DMS114 treated with DMSO at 0.1 percent for 48 hours (cell line): ENCODE results near the gene CATSPER3.

Experiments used
- DNase-seq: peaks from one replicate; lab custom pipeline; 2025; ENCODE audit not compliant: unreplicated experiment; lab: John Stamatoyannopoulos, UW

The CATSPER3 gene

GRCh38 chr5:134967607-134968006, at the start of gene CATSPER3:
CATSPER3 (plus strand) TSS chr5:134967907; CDS start chr5:134967992, 85 bp downstream.
- DNase-seq: no peak

GRCh38 chr5:134918861-134919260, 48.8 kb upstream of the CATSPER3 start:
- no peak for DNase-seq

DNA sequence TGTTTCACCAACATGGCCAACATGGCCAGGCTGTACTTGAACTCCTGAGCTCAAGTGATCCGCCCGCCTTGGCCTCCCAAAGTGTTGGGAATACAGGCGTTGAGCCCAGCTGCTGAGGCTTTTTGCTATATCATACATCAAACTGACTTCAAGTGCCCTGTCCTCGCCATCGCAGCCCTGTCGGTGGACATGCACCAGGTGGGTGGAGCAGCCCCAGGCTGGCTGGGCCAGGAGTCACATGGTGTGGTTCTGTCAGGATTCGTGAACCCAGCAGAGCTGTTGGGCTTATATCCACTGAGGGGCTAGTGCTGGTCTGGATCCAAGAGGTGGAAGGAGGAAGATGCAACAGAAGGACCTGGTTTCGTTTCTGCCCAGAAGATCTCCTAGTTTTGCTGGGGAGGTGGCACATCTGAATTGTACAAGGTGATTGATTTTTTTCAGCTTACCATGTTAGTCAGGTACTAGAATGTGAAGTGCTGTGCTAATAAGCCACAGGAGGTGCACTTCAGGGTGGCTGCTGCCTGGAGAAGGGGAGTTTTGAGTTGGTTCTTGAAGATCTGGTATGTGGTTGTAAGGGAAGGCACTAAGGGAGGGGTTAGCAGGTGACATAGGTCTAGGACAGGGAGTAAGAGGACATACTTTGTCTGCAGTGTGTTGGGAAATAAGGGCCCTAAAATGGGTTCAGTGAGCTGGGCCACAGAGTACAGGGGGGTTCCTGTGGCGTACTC, 46.7 kb upstream of the CATSPER3 start:
- no peak for DNase-seq

- no peak for DNase-seq
These were observed 35.2 kb upstream of the CATSPER3 start for GRCh38 chr5:134932508-134932907.

GRCh38 chr5:134934202-134934601, 33.5 kb upstream of the CATSPER3 start:
- no peak for DNase-seq

GRCh38 chr5:134935711-134936602, 31.8 kb upstream of the CATSPER3 start:
- no peak for DNase-seq

DNA sequence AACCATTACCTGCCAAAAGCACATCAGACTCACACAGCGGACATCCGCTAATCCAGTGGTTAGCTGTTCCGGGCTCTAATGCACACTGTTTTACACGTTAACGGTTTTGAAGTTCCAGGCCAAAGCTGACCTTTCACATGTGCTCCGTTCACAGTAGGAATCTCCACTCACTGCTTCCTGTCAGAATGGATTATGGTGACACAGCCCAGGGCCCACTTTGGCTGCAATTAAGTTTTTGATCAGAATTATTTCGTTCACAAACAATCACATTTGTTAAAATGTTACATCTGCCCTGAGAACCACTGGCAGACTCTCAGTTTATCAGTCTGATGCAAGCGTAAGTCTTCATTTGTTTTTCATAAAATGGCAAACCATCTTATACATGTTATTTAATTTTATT, 30.2 kb upstream of the CATSPER3 start:
- DNase-seq: no peak

- DNase-seq: no peak
These were observed 29.7 kb upstream of the CATSPER3 start for GRCh38 chr5:134938030-134938429.

DNA sequence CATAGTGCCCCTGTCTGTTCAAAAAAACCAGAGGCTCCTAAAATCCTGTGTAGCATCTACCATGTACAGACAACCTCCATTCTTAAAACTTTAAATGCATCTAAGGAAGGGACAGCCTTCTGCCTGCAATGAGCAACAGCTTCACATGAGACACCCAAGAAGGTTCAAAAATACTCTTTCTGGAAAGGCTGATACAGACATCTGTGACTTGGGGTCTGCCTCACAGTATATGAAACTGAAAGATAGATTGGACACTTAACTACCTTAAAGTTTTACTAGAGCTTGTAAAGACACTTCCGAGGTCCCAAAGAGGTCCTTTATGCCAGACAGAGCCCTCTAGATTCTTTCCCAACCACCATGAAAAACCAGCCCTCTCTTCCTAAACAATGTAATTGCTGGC, 28.2 kb upstream of the CATSPER3 start:
- no peak for DNase-seq

GRCh38 chr5:134943547-134943946, 24.2 kb upstream of the CATSPER3 start:
- DNase-seq: no peak

- DNase-seq: no peak
These were observed 23.1 kb upstream of the CATSPER3 start for GRCh38 chr5:134944630-134945029.

GRCh38 chr5:134945041-134945440, 22.7 kb upstream of the CATSPER3 start:
- DNase-seq: no peak

GRCh38 chr5:134948911-134949310, 18.8 kb upstream of the CATSPER3 start:
- DNase-seq: no peak

GRCh38 chr5:134949316-134949715, 18.4 kb upstream of the CATSPER3 start:
- DNase-seq: no peak

DNA sequence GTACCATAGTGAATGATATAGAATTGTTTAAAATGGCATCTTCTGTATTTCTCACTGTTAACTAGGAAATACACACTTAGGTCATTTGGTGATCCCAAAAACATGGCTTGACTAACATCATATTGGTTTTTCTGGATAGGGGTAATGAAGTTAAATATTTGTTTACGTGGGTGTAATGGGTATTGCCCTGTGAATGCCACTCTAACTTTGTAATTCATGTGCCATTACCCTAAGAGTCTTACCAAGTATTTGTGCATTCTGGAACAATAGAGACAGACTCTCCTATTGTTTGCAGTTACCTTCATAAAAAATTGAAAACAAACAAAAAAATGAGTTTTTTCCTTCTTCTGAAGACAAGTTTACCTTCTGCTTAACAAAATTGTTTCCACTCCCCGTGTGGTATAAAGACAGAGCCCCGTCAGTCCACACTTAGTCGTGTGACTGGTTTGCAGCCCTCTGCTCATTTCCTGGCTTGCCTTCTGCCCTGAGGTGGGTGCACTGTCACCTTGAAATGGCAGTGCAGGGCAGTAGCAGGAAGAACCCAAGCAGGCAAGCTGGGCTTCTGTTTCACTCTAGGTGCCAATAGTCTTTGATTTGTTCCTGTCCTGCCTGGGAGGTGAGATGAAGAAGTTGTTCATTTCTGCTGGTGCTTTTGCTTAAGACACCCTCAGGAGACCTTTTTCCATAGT, 9.6 kb upstream of the CATSPER3 start:
- no peak for DNase-seq

DNA sequence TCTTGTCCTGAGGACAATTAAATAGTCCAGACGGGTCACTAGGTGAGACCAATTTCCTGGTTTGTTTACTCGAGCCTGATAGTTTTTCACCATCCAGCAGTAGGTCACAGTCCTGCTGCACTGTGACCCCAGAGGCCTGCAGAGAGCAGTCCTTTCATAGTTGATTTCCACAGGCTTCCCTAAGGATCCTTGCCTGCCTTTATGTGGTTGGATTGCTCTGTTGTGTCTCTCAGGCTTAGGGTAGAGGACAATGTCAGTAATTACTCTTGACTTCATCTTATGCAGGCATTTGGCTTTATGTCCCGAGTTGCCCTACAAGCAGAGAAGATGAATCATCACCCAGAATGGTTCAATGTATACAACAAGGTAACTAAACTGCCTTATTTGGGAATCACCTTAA, 9.0 kb upstream of the CATSPER3 start:
- DNase-seq: no peak

GRCh38 chr5:134963098-134963497, 4.6 kb upstream of the CATSPER3 start:
- DNase-seq: no peak

- no peak for DNase-seq
These were observed 3.1 kb upstream of the CATSPER3 start for GRCh38 chr5:134964359-134965270.

DNA sequence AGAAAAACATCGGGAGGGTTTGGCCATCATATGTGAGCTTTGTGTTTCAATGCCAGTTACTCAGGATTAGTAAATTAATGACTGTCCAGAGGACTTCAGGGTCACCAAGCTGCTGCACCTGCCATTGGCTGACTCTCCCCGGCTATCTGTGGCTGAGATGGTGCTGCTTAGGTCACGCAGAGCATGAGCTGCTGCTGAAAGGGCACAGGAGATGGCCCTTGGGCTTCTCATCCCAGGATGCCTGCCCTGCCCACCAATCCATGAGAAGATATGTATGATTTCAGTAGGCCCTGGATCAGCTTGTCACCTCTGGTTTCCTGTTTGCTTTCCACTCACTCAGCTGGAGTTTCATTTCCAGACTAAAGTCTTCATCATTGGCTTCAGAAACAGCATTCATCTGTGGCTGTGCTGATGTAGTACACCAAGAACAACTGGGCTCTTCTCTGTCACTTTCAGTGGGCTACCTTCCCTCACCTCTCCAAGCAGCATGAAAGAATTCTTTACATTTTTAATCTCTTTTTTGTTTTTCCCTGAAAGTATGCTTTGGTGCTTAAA, 2.4 kb upstream of the CATSPER3 start:
- DNase-seq: no peak

DNA sequence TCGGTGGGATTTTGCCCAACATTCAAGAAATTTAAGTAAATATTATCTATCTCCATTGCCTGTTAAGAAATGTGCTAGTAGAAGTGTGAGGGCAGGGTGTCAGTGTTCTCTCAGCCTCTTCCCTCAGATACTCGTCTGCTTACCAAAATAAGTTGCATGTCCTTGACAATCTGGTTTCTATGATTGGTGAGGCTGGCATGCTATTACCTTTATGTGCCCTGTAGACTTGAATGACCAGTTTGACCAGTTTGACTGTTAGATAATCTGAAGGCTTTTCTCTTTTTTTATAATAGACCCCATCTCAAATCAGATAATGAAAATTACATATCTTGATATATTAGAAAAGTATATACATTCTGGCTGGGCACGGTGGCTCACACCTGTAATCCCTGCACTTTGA, 348 bp downstream of the CATSPER3 start:
- no peak for DNase-seq
